Nephron (organoid): Measurements from ENCODE around the gene COL18A1.

Experiments
- H3K27ac Mint-ChIP-seq, 3 experiments: 2 replicates each; pipeline ENCODE4 v1.8.0; 2020; ENCODE audit warnings: mixed read lengths in 3 of 3, mild to moderate bottlenecking in 2 of 3, moderate library complexity in 1 of 3
- H3K27me3 Mint-ChIP-seq: 2 replicates; pipeline ENCODE4 v1.8.0; 2021; ENCODE audit warnings: low read depth, mild to moderate bottlenecking, moderate library complexity, mixed read lengths
- H3K36me3 Mint-ChIP-seq: 2 replicates; pipeline ENCODE4 v1.8.0; 2020; ENCODE audit warnings: low read depth, mixed read lengths
- H3K4me1 Mint-ChIP-seq: 2 replicates; pipeline ENCODE4 v1.8.0; 2020; ENCODE audit warnings: mixed read lengths
- H3K4me3 Mint-ChIP-seq, 3 experiments: 2 replicates each; pipeline ENCODE4 v1.8.0; 2020; ENCODE audit warnings: mild to moderate bottlenecking in 3 of 3, mixed read lengths in 3 of 3, moderate library complexity in 2 of 3
- H3K9me3 Mint-ChIP-seq: 2 replicates; pipeline ENCODE4 v1.8.0; 2020; ENCODE audit warnings: mixed read lengths
- CTCF ChIP-seq, 3 experiments: fragments of 200-600 bp; sonication (generic); IDR thresholded peaks; one replicate each; pipeline ENCODE4 v1.5.0; 2021; ENCODE audit warnings: antibody characterized with exemption in 3 of 3; ENCODE audit not compliant: unreplicated experiment in 3 of 3

COL18A1 gene

DNA sequence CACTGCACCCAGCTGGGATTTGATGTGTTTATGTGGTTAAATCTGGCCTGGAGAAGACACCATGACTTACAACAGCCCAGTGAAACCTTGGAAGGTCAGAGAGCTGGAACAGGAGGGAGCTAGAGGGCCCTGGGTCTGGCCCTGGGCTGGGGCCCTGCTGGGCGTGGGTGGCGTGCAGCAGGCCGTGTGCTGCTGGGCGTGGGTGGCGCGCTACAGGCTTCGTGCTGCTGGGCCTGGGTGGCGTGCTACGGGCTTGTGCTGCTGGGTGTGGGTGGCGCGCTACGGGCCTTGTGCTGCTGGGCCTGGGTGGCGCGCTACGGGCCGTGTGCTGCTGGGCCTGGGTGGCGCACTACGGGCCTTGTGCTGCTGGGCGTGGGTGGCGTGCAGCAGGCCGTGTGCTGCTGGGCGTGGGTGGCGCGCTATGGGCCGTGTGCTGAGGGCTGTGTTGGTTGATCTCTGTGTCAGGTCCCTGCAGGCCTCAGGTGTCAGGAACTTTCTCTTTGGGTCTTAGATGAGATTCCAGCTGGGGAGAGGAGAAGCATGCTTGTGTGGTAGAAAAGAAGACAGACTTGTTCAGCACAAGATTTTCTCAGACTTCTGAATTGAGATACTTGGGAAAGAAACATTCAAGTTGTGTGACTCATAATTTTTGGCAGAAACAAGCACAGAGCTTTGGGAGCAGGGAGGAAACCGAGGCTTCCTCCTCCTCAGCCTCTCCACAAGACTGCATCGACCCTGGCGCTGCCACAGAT lies 66.0 kb downstream of the COL18A1 start:
- Mint-ChIP-seq H3K4me3 (peak overlapping the region in 2 of 3 experiments; percentile 51 to 62), H3K4me1 (peaks cover 24% of the 10 kb centered on the region), H3K27ac (peak overlapping the region; percentile 89 to 99 (median 97))

GRCh38 chr21:45471525-45472221 lies 66.7 kb downstream of the COL18A1 start:
- peak overlapping the region; percentile 89 to 99 (median 97) for H3K27ac Mint-ChIP-seq
- peaks cover 27% of the 10 kb centered on the region for H3K4me1 Mint-ChIP-seq
- no peaks in the 10 kb centered on the region for H3K27me3 Mint-ChIP-seq
- peaks cover 10% of the 10 kb centered on the region for H3K36me3 Mint-ChIP-seq
- no peak for TF ChIP-seq CTCF (IDR thresholded peaks at IDR 0.05; ENCODE audit: unreplicated experiment in 3 of 3)
- H3K9me3 Mint-ChIP-seq: no peaks in the 10 kb centered on the region
- peak overlapping the region in 2 of 3 experiments; percentile 16 to 62 for H3K4me3 Mint-ChIP-seq

More for the DNA sequence above, 66.0 kb downstream of the COL18A1 start:
- Mint-ChIP-seq H3K9me3 (no peaks in the 10 kb centered on the region), H3K36me3 (peaks cover 6% of the 10 kb centered on the region), H3K27me3 (no peaks in the 10 kb centered on the region)
- no peak for TF ChIP-seq CTCF (IDR thresholded peaks at IDR 0.05; ENCODE audit: unreplicated experiment in 3 of 3)

DNA sequence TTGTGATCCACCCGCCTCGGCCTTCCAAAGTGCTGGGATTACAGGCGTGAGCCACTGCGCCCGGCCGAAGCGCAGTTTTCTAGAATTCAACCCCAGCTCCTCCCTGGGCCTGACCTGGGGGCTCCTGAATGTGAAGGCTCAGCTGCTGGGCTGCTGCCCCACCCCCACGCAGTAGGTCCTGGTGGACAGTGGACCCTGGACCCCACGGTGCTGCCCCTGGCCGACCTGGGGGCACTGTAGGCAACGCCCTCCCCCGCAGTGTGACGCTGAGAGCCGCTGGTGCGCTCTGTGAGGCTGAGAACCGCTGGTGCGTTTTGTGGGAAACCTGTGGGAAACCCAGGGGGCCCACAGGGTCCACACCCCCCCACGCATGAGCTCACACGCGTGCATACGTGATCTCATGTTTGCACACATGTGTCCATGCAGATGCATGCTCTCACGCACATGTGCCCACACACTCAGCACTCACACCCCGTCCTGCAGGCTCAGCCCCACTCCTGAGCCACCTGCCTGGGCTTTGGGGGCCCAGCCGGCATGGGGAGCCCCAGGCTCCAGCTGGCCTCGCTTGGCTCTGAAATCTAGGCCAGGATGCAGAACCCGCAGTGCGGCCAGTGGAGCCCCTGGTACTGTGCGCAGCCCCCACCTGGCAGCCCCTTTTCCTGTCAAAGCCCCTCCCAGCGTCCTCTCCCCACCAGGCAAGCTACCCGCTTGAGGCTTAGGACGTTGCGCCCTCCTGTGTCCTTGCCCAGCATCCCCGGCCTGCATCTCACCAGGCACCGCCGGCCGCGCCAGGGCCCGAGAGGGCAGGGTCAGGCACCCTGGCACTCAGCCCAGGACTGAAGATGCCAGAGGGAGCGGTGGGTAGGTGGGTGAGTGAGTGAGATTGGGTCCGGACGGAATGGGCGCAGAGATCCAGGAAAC lies 67.7 kb downstream of the COL18A1 start:
- no peak for TF ChIP-seq CTCF (IDR thresholded peaks at IDR 0.05; ENCODE audit: unreplicated experiment in 3 of 3)
- Mint-ChIP-seq H3K27me3 (no peaks in the 10 kb centered on the region), H3K4me3 (no peak overlapping the region), H3K27ac (no peak overlapping the region), H3K9me3 (no peaks in the 10 kb centered on the region), H3K36me3 (peaks cover 10% of the 10 kb centered on the region), H3K4me1 (peaks cover 28% of the 10 kb centered on the region)

GRCh38 chr21:45473496-45474322 lies 68.7 kb downstream of the COL18A1 start:
- H3K4me1 Mint-ChIP-seq: peaks cover 35% of the 10 kb centered on the region
- TF ChIP-seq CTCF (IDR thresholded peaks at IDR 0.05; ENCODE audit: unreplicated experiment in 3 of 3): no peak
- H3K27me3 Mint-ChIP-seq: no peaks in the 10 kb centered on the region
- peaks cover 17% of the 10 kb centered on the region for H3K36me3 Mint-ChIP-seq
- H3K27ac Mint-ChIP-seq: peak overlapping the region in 2 of 3 experiments; percentile 12 to 33
- no peaks in the 10 kb centered on the region for H3K9me3 Mint-ChIP-seq
- H3K4me3 Mint-ChIP-seq: no peak overlapping the region

DNA sequence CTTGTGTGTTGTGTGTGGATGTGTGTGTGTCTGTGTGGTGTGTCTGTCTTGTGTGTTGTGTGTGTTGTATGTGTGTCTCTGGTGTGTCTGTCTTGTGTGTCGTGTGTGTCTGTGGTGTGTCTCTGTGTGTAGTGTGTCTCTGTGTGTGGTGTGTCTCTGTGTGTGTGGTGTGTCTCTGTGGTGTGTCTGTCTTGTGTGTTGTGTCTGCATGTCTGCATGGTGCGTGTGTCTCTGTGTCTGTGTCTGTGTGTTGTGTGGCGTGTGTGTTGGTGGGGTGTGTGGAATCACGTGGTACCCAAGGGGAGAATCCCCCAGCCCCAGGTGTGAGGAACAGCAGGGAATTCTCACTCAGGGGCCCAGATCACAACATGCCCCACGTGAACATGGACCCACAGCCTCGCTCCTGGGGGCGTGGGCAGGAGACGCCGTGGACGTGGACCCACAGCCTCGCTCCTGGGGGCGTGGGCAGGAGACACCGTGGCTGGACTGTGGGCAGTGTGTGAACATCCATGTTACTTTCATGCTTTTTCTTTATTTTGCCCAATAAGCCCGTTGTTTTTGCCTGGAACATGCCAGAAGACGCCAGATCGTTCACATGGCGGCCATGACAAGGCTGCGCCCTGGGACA lies 69.5 kb downstream of the COL18A1 start:
- Mint-ChIP-seq H3K27me3 (no peaks in the 10 kb centered on the region), H3K36me3 (peaks cover 21% of the 10 kb centered on the region), H3K9me3 (no peaks in the 10 kb centered on the region), H3K4me3 (no peak overlapping the region), H3K27ac (peak overlapping the region in 2 of 3 experiments; percentile 12 to 33), H3K4me1 (peaks cover 37% of the 10 kb centered on the region)
- no peak for TF ChIP-seq CTCF (IDR thresholded peaks at IDR 0.05; ENCODE audit: unreplicated experiment in 3 of 3)
